ENCODE data around the gene KIDINS220. TPM values are rescaled to one million over a fixed set of nuclear protein-coding genes. Genes with fewer than 3 reads are reported as not detected.

Gene KIDINS220
- total RNA-seq, 1 experiment from 2014 or later = 20.1 TPM

DNA sequence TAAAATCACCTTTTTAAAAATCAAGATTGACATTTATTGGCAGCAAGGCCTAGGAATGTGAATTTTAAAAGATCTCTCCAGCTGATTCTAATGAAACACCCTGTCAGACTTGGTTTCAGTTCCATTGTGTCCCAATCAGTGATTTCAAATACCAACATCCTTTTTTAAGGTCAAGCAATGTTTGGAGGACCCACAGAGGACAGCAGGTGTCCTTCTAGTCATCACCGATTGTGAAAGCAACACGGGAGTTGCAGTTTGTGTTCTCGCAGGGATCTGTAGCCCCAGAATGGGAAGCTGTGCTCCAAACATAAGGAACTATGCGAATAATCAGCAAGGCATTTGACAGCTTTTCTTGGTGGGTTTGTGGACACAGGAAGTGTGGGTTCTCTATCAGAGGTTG lies 4.5 kb upstream of the KIDINS220 start:
- intact Hi-C loops (cut with micrococcal nuclease) = no loop called here
- H3K9me2 ChIP-seq (ENCODE audit: insufficient read depth) = no peaks in the 10 kb centered on the region
- no peak overlapping the region for H3K27ac ChIP-seq (ENCODE audit: low read depth, low read length)
- 0 out of 2 replicates have a peak, but pooled peaks cover 2% of the 10 kb centered on the region for H3K79me2 ChIP-seq (ENCODE audit: insufficient read depth, low read length)
- ATAC-seq (no peak), DNase-seq (ENCODE audit: low read depth, low spot score) (no peak)
- CTCF ChIA-PET = no interaction called here
- H3K36me3 ChIP-seq (ENCODE audit: control insufficient read depth in 1 of 2, insufficient read depth in 2 of 2, low read length in 2 of 2) = no peaks in the 10 kb centered on the region
- POLR2A ChIA-PET = no interaction called here
- H3K9ac ChIP-seq (ENCODE audit: low read length) = no peak overlapping the region
- no peak overlapping the region for H3K4me2 ChIP-seq (ENCODE audit: low read length)
- RAD21 ChIA-PET (ENCODE audit: low non-redundant PET in 1 of 2, low total read pairs in 2 of 2, uncharacterized antibody in 2 of 2, unreplicated experiment in 2 of 2) = no interaction called here
- H4K20me1 ChIP-seq (ENCODE audit: insufficient read depth) = no peaks in the 10 kb centered on the region
- H3K9me3 ChIP-seq (ENCODE audit: control insufficient read depth in 1 of 2, insufficient read depth in 1 of 2, low read depth in 1 of 2, low read length in 2 of 2) = no peaks in the 10 kb centered on the region
- no TSS peak for BruUV-seq (replicated peaks)
- no peak overlapping the region for H3K4me3 ChIP-seq (replicated peaks in 1 of 2; ENCODE audit: low read depth in 1 of 2, low read length in 2 of 2)
- H3K4me1 ChIP-seq (ENCODE audit: control insufficient read depth in 1 of 2, insufficient read depth in 2 of 2, low read length in 2 of 2) = peaks cover 4 to 5% of the 10 kb centered on the region in 2 experiments; a peak in 3 of 4 replicates
- TF ChIP-seq FOSL1 (IDR thresholded peaks at IDR 0.05; ENCODE audit: low read depth) (no peak), SRF (IDR thresholded peaks at IDR 0.05; ENCODE audit: low read depth) (no peak), CBX3 (IDR thresholded peaks at IDR 0.05; ENCODE audit: low read depth) (no peak), SP1 (IDR thresholded peaks at IDR 0.05; ENCODE audit: low read depth) (no peak), RAD21 (IDR thresholded peaks at IDR 0.05; ENCODE audit: low read depth) (no peak), ELF1 (IDR thresholded peaks at IDR 0.05; ENCODE audit: borderline replicate concordance, low read depth) (no peak), ZNF274 (IDR thresholded peaks at IDR 0.05; ENCODE audit: low read depth, low read length) (no peak), JUND (IDR thresholded peaks at IDR 0.05) (no peak), POLR2AphosphoS5 (IDR thresholded peaks at IDR 0.05; ENCODE audit: low read depth, low read length) (no peak), EZH2phosphoT487 (IDR thresholded peaks at IDR 0.05; ENCODE audit: borderline replicate concordance) (no peak), TCF7L2 (IDR thresholded peaks at IDR 0.05; ENCODE audit: borderline replicate concordance, extremely low read depth, insufficient read depth, insufficient read length) (no peak), SIN3A (IDR thresholded peaks at IDR 0.05; ENCODE audit: low read depth) (no peak), EZH2 (IDR thresholded peaks at IDR 0.05) (no peak), EGR1 (IDR thresholded peaks at IDR 0.05; ENCODE audit: low read depth) (no peak), ZFX (IDR thresholded peaks at IDR 0.05) (no peak)
- TF ChIP-seq, protein P1, sequence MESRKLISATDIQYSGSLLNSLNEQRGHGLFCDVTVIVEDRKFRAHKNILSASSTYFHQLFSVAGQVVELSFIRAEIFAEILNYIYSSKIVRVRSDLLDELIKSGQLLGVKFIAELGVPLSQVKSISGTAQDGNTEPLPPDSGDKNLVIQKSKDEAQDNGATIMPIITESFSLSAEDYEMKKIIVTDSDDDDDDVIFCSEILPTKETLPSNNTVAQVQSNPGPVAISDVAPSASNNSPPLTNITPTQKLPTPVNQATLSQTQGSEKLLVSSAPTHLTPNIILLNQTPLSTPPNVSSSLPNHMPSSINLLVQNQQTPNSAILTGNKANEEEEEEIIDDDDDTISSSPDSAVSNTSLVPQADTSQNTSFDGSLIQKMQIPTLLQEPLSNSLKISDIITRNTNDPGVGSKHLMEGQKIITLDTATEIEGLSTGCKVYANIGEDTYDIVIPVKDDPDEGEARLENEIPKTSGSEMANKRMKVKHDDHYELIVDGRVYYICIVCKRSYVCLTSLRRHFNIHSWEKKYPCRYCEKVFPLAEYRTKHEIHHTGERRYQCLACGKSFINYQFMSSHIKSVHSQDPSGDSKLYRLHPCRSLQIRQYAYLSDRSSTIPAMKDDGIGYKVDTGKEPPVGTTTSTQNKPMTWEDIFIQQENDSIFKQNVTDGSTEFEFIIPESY (IDR thresholded peaks at IDR 0.05; ENCODE audit: extremely low read depth, insufficient replicate concordance, low read length) = no peak
- TF ChIP-seq, protein P2, sequence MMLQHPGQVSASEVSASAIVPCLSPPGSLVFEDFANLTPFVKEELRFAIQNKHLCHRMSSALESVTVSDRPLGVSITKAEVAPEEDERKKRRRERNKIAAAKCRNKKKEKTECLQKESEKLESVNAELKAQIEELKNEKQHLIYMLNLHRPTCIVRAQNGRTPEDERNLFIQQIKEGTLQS (IDR thresholded peaks at IDR 0.05) = no peak
- no peaks in the 10 kb centered on the region for H3K27me3 ChIP-seq (ENCODE audit: insufficient read depth, low read length)
- no peak overlapping the region for H2AFZ ChIP-seq (ENCODE audit: low read depth, low read length, poor library complexity, severe bottlenecking)
